Measurements from ENCODE around the gene TSPAN2. TPM values are rescaled to one million over a fixed set of nuclear protein-coding genes. Genes with fewer than 3 reads are reported as not detected.

TSPAN2 gene
- total and polyA plus RNA-seq, 2 donors: 3.2 to 4.5 TPM

DNA sequence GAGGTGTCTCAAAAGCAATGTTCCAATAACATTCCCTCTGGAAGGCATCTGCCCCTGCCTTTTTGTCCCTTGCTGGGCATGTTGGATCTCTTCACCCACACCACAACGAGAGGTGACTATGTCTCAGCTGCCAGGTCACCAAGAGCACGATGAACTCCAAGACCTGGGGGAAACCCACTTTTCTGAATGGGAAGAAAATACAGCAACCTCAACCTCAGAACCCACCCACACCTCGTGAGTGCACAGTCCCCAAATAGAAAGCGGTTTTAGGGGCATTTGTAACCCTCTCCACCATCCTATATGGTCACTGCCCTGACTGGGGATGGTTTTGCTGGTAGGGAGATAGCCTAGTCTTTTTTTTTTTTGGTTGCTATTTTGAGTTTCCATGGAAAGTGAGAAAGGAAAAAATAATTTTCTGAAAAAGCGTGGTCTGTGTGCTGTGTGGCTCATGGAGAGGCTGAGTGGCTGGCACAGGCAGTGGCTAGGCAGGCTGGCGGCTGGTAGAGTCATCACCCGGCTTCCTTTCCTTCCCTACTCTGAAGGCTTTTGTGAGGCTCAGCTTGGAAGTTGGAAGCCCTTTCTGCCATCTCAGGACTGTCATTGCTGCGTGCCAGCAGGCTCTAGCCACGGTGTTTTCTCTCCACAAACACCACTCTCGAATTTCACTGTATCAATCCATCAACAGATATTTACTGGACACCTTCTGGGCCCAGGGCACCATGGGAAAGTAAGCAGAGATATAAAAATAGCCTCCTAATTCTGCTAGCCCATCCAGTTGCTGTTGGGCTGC is 15.8 kb downstream of the TSPAN2 start:
- no peak for DNase-seq (ENCODE audit: low read depth in 6 of 9, low spot score in 9 of 9)
- H3K9me3 ChIP-seq (ENCODE audit: control insufficient read depth in 2 of 2, insufficient read depth in 1 of 2, low read length in 1 of 2): no peaks in the 10 kb centered on the region
- WGBS: 90% methylated on average over 10 of the region's 10 CpGs
- no peaks in the 10 kb centered on the region for H3K27me3 ChIP-seq (ENCODE audit: control insufficient read depth in 2 of 2, insufficient read depth in 1 of 2, low read length in 1 of 2)
- no peak overlapping the region for H3K4me3 ChIP-seq (ENCODE audit: low read length in 2 of 2)
- no peak overlapping the region for H3K27ac ChIP-seq (ENCODE audit: low read depth in 1 of 2, low read length in 1 of 2)
- H3K36me3 ChIP-seq (ENCODE audit: control insufficient read depth in 2 of 2, insufficient read depth in 2 of 2, low read length in 1 of 2): no peaks in the 10 kb centered on the region
- H3K4me1 ChIP-seq (ENCODE audit: control insufficient read depth in 2 of 2, insufficient read depth in 2 of 2, low read length in 2 of 2): peaks cover 3 to 7% of the 10 kb centered on the region in 2 donors

DNA sequence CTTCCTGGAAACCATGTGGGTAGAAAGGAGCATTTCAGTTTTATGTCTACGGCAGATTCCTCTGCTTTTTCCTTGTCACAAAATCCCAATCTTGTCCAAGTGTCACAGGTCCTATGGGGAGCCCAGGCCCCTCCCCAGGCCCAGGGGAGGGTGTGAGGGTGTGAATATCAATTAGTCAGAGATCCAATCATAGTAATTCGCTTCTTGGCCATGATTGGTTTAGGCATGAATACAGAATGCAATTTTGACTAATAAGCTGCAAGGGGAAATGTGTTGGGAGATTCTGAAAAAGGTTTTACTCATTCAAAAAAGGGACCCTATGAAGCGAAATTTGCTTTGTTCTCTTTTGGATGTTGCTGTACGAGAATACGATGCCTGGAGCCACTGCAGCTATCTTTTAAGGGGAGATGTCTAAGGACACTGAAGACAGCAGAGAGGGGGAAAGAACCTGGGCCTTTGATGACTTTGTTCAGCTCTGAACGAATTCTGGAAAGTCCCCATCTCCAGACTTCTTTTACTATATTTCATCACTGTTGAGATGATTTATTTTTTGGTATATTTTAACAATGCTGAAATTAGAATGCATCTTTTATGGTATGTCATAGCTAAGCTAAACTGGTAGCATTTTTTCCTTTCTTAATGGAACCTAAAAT is 18.2 kb downstream of the TSPAN2 start:
- no peaks in the 10 kb centered on the region for H3K9me3 ChIP-seq (ENCODE audit: control insufficient read depth in 2 of 2, insufficient read depth in 1 of 2, low read length in 1 of 2)
- no peak overlapping the region for H3K27ac ChIP-seq (ENCODE audit: low read depth in 1 of 2, low read length in 1 of 2)
- no peak overlapping the region for H3K4me3 ChIP-seq (ENCODE audit: low read length in 2 of 2)
- H3K4me1 ChIP-seq (ENCODE audit: control insufficient read depth in 2 of 2, insufficient read depth in 2 of 2, low read length in 2 of 2): peaks cover 3 to 7% of the 10 kb centered on the region in 2 donors
- no peaks in the 10 kb centered on the region for H3K27me3 ChIP-seq (ENCODE audit: control insufficient read depth in 2 of 2, insufficient read depth in 1 of 2, low read length in 1 of 2)
- 93% methylated on average over 6 of the region's 6 CpGs for WGBS
- no peaks in the 10 kb centered on the region for H3K36me3 ChIP-seq (ENCODE audit: control insufficient read depth in 2 of 2, insufficient read depth in 2 of 2, low read length in 1 of 2)
- no peak for DNase-seq (ENCODE audit: low read depth in 6 of 9, low spot score in 9 of 9)

DNA sequence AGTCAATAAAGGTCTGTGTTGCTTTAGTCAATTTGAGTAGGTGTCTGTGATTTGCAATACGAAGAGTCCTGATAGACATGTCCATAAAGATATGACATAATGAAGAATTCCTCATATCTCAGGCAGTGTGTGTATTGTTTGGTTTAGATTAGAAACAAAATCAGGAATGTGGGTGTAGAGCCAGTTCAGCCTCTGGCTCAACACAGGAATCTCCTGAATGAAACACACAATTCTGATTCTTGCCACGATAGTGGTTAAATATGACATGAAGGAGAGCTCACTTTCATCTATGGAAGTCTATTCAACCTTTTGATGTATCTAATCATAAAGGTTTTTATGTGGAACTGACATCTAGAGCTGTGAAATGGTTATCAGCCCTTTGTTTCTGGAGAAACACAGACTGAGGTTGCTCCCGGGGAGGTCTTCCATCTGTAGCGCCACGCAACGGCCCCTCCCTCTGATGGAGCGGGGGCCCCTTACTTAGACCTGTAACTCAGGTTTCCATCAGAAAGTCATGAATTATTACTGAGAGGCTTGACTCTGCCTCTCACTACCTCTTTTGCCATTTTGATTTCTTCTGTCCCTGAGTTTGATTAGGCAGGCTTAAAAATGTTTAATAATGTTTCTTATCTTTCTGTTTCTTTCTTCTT is 19.5 kb downstream of the TSPAN2 start:
- H3K4me1 ChIP-seq (ENCODE audit: control insufficient read depth in 2 of 2, insufficient read depth in 2 of 2, low read length in 2 of 2): peaks cover 3 to 7% of the 10 kb centered on the region in 2 donors
- H3K9me3 ChIP-seq (ENCODE audit: control insufficient read depth in 2 of 2, insufficient read depth in 1 of 2, low read length in 1 of 2): no peaks in the 10 kb centered on the region
- no peak for DNase-seq (ENCODE audit: low read depth in 6 of 9, low spot score in 9 of 9)
- no peak overlapping the region for H3K4me3 ChIP-seq (ENCODE audit: low read length in 2 of 2)
- WGBS: 77% methylated on average over 7 of the region's 7 CpGs
- no peaks in the 10 kb centered on the region for H3K27me3 ChIP-seq (ENCODE audit: control insufficient read depth in 2 of 2, insufficient read depth in 1 of 2, low read length in 1 of 2)
- H3K27ac ChIP-seq (ENCODE audit: low read depth in 1 of 2, low read length in 1 of 2): no peak overlapping the region
- no peaks in the 10 kb centered on the region for H3K36me3 ChIP-seq (ENCODE audit: control insufficient read depth in 2 of 2, insufficient read depth in 2 of 2, low read length in 1 of 2)

DNA sequence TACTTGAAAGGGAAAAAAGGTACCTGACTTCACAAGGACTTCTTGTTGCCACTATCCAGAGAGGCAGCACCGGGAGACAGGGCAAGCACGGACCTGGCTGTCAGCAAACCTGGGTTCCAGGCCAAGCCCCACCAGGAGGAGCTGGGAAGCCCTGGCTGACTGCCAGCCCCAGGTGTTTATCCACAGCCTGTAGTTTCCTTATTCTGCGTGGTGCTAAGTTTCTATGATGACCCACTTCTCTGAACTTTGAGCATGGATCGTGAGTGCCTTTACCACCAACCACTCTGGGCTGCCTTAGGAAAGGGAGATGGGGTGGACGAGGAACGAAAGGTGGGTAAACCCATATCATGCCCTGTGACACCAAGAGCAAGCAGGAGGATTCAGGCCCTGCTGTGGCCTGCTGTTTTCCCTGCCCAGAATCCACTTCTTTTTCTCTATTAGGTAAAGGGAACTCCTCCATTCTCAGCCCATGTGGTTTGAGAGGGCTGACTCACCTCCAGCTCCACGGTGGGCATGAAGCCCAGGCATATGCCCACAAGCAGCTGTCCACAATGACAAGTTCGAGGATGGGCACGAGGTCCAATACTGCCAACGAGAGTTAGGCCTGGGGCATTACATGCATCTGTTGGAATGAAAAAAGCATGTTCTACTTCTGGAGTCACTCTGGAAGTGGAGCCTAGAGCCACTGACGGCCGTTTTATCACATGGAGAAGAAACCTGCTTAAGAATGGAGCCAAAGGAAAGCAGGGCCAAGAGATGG is 20.3 kb downstream of the TSPAN2 start:
- no peak for DNase-seq (ENCODE audit: low read depth in 6 of 9, low spot score in 9 of 9)
- Histone ChIP-seq H3K4me1 (ENCODE audit: control insufficient read depth in 2 of 2, insufficient read depth in 2 of 2, low read length in 2 of 2) (peaks cover 3 to 15% of the 10 kb centered on the region in 2 donors), H3K4me3 (ENCODE audit: low read length in 2 of 2) (no peak overlapping the region), H3K36me3 (ENCODE audit: control insufficient read depth in 2 of 2, insufficient read depth in 2 of 2, low read length in 1 of 2) (no peaks in the 10 kb centered on the region), H3K27me3 (ENCODE audit: control insufficient read depth in 2 of 2, insufficient read depth in 1 of 2, low read length in 1 of 2) (no peaks in the 10 kb centered on the region), H3K27ac (ENCODE audit: low read depth in 1 of 2, low read length in 1 of 2) (peak overlapping the region in 1 of 2 donors; percentile 32), H3K9me3 (ENCODE audit: control insufficient read depth in 2 of 2, insufficient read depth in 1 of 2, low read length in 1 of 2) (no peaks in the 10 kb centered on the region)
- 77% methylated on average over 12 of the region's 12 CpGs for WGBS

DNA sequence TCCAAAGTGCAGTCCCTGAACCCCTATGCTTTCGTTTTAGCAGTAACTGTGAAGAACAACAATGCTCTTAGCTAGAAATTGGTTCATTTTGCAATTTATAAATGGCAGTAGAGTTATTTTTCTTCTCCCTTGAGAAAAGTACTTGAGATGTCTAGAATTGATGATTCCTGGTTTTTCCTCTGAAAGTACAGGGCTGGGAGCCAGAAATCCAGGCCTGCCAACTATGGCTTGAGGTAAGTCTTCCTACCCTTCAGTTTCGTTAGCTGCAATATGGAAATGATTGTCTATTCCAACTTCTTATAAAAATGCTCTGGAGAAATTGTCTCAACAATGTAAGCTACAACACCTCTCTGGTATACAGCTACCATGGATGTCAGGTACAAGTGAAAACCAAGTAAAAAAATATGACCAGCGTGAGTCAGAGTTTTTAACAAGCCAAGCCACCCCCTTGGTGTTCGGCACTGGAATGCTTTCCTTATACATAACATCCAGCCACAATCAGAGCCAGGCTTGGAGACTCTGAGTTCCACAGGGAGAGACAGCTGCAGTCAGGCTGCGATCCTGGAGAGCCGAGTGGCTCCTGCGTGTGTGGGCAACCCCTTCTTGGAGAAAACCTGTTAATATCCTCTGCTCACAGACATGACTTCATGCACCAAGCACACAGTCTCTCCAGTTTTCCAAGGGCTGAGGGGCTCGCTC is 22.0 kb downstream of the TSPAN2 start:
- H3K4me1 ChIP-seq (ENCODE audit: control insufficient read depth in 2 of 2, insufficient read depth in 2 of 2, low read length in 2 of 2): peaks cover 9 to 19% of the 10 kb centered on the region in 2 donors
- DNase-seq (ENCODE audit: low read depth in 6 of 9, low spot score in 9 of 9): no peak
- 94% methylated on average over 8 of the region's 8 CpGs for WGBS
- H3K27me3 ChIP-seq (ENCODE audit: control insufficient read depth in 2 of 2, insufficient read depth in 1 of 2, low read length in 1 of 2): no peaks in the 10 kb centered on the region
- no peaks in the 10 kb centered on the region for H3K9me3 ChIP-seq (ENCODE audit: control insufficient read depth in 2 of 2, insufficient read depth in 1 of 2, low read length in 1 of 2)
- H3K4me3 ChIP-seq (ENCODE audit: low read length in 2 of 2): no peak overlapping the region
- H3K36me3 ChIP-seq (ENCODE audit: control insufficient read depth in 2 of 2, insufficient read depth in 2 of 2, low read length in 1 of 2): no peaks in the 10 kb centered on the region
- no peak overlapping the region for H3K27ac ChIP-seq (ENCODE audit: low read depth in 1 of 2, low read length in 1 of 2)

DNA sequence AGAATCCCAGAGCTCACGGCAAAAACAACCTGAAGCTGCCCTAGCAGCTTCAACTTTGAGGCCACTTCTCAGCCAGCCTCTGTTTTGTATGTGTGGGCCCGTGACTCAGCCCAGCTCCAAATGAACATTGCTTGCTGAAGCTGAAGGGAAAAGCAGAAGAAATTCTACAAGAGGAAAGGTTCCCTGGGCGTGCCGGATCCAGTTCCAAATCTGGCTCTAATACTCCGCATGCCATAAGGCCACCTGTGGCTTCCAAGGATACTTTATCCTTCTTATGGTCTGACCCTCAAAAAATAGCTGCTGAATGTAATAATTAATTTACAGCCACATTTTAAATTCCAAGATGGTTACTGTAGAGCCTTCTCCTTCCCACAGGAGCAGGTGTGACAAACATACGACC is 24.3 kb downstream of the TSPAN2 start:
- H3K36me3 ChIP-seq (ENCODE audit: control insufficient read depth in 2 of 2, insufficient read depth in 2 of 2, low read length in 1 of 2): no peaks in the 10 kb centered on the region
- no peaks in the 10 kb centered on the region for H3K9me3 ChIP-seq (ENCODE audit: control insufficient read depth in 2 of 2, insufficient read depth in 1 of 2, low read length in 1 of 2)
- WGBS: 97% methylated on average over 6 of the region's 6 CpGs
- no peak overlapping the region for H3K27ac ChIP-seq (ENCODE audit: low read depth in 1 of 2, low read length in 1 of 2)
- H3K4me1 ChIP-seq (ENCODE audit: control insufficient read depth in 2 of 2, insufficient read depth in 2 of 2, low read length in 2 of 2): peaks cover 10 to 25% of the 10 kb centered on the region in 2 donors
- H3K4me3 ChIP-seq (ENCODE audit: low read length in 2 of 2): no peak overlapping the region
- no peak for DNase-seq (ENCODE audit: low read depth in 6 of 9, low spot score in 9 of 9)
- H3K27me3 ChIP-seq (ENCODE audit: control insufficient read depth in 2 of 2, insufficient read depth in 1 of 2, low read length in 1 of 2): no peaks in the 10 kb centered on the region

DNA sequence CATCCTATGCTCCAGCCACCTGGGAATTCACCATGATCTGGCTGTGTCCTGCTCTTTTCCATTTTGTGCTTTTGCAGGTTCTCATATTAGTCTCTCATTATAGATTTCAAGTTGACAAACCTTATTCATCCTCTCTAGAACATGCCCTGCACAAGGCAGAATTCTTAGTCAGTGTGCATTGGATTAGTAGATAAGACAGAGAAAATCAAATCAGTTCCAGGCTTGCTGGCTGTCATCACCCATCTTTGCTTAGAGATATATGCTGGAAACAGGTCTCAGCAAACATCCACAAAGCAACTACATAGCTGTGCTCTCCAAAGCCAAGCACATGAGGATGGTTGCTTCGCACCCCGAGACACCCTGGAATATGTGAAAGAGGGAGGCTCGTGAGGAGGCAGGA is 24.8 kb downstream of the TSPAN2 start:
- Histone ChIP-seq H3K27me3 (ENCODE audit: control insufficient read depth in 2 of 2, insufficient read depth in 1 of 2, low read length in 1 of 2) (no peaks in the 10 kb centered on the region), H3K27ac (ENCODE audit: low read depth in 1 of 2, low read length in 1 of 2) (no peak overlapping the region)
- WGBS: 98% methylated on average over 3 of the region's 3 CpGs

DNA sequence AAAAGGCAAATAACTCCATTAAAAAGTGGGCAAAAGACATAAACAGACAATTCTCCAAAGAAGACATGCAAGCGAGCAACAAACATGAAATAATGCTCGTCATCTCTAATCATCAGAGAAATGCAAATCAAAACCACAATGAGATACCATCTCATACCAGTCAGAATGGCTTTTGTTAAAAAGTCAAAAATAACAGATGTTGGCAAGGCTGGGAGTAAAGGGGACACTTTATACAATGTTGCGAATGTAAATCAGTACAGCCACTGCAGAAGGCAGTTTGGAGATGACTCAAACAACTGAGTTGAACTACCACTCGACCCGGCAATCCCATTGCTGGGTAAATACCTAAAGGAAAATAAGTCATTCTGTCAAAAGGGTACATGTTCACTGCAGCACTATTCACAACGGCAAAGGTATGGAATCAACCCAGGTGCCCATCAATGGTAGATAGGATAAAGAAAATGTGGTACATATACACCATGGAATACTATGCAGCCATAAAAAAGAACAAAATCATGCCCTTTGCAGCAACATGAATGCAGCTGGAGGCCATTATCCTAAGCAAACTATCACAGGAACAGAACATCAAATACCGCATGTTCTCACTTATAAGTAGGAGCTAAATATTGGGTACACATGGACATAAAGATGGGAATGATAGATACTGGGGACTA is 25.9 kb downstream of the TSPAN2 start:
- Histone ChIP-seq H3K4me1 (ENCODE audit: control insufficient read depth in 2 of 2, insufficient read depth in 2 of 2, low read length in 2 of 2) (peaks cover 7 to 25% of the 10 kb centered on the region in 2 donors), H3K36me3 (ENCODE audit: control insufficient read depth in 2 of 2, insufficient read depth in 2 of 2, low read length in 1 of 2) (no peaks in the 10 kb centered on the region), H3K4me3 (ENCODE audit: low read length in 2 of 2) (no peak overlapping the region), H3K27ac (ENCODE audit: low read depth in 1 of 2, low read length in 1 of 2) (peak overlapping the region in 1 of 2 donors; percentile 84), H3K27me3 (ENCODE audit: control insufficient read depth in 2 of 2, insufficient read depth in 1 of 2, low read length in 1 of 2) (no peaks in the 10 kb centered on the region), H3K9me3 (ENCODE audit: control insufficient read depth in 2 of 2, insufficient read depth in 1 of 2, low read length in 1 of 2) (no peaks in the 10 kb centered on the region)
- 35% methylated on average over 7 of the region's 7 CpGs for WGBS
- peak in 7 of 9 donors; percentile 13 to 70 (median 28) for DNase-seq (ENCODE audit: low read depth in 6 of 9, low spot score in 9 of 9)

More for the DNA sequence above, 24.8 kb downstream of the TSPAN2 start:
- H3K4me1 ChIP-seq (ENCODE audit: control insufficient read depth in 2 of 2, insufficient read depth in 2 of 2, low read length in 2 of 2): peaks cover 10 to 25% of the 10 kb centered on the region in 2 donors
- H3K9me3 ChIP-seq (ENCODE audit: control insufficient read depth in 2 of 2, insufficient read depth in 1 of 2, low read length in 1 of 2): no peaks in the 10 kb centered on the region
- no peak for DNase-seq (ENCODE audit: low read depth in 6 of 9, low spot score in 9 of 9)
- H3K4me3 ChIP-seq (ENCODE audit: low read length in 2 of 2): no peak overlapping the region
- no peaks in the 10 kb centered on the region for H3K36me3 ChIP-seq (ENCODE audit: control insufficient read depth in 2 of 2, insufficient read depth in 2 of 2, low read length in 1 of 2)
